Ecto neural progenitor cell (in vitro differentiated cells): Measurements from ENCODE around the gene IPO7.

Experiments
- DNase-seq: peaks from one replicate; pipeline ENCODE4 v3.0.0-alpha.2; 2018; ENCODE audit warnings: low spot score

IPO7 gene

GRCh38 chr11:9490376-9490775, 105.9 kb downstream of the IPO7 start:
- no peak for DNase-seq

GRCh38 chr11:9493492-9493891, 109.0 kb downstream of the IPO7 start:
- DNase-seq, result no peak

- no peak for DNase-seq
These were observed 109.9 kb downstream of the IPO7 start for GRCh38 chr11:9494316-9494715.

GRCh38 chr11:9495803-9496514, 111.5 kb downstream of the IPO7 start:
- DNase-seq, result no peak
